Measurements from ENCODE around the gene TARBP1.
"Not testable (repeated sequence)": the region's sequence is repeated elsewhere in the genome, so short reads cannot be mapped to it uniquely, and the experiment has no call there.

TARBP1 gene

GRCh38 chr1:234395297-234395696 lies 83.7 kb downstream of the TARBP1 start:
- DNase-seq (ENCODE audit: low spot score) = no peak

GRCh38 chr1:234393190-234393589 lies 85.8 kb downstream of the TARBP1 start:
- DNase-seq (ENCODE audit: low spot score) = no peak

- DNase-seq (ENCODE audit: low spot score) = no peak
Measured at GRCh38 chr1:234388094-234388493, 90.9 kb downstream of the TARBP1 start.

- no peak for DNase-seq (ENCODE audit: low spot score)
Measured at GRCh38 chr1:234386122-234386521, 92.9 kb downstream of the TARBP1 start.

GRCh38 chr1:234381699-234382555 lies 97.1 kb downstream of the TARBP1 start:
- DNase-seq (ENCODE audit: low spot score) = no peak

- DNase-seq (ENCODE audit: low spot score) = not testable (repeated sequence)
Measured at GRCh38 chr1:234379591-234380109, 99.3 kb downstream of the TARBP1 start.

- no peak for DNase-seq (ENCODE audit: low spot score)
Measured at GRCh38 chr1:234375672-234376071, 103.3 kb downstream of the TARBP1 start.

GRCh38 chr1:234373959-234374254 lies 105.1 kb downstream of the TARBP1 start:
- DNase-seq (ENCODE audit: low spot score) = no peak

GRCh38 chr1:234373064-234373958 lies 105.7 kb downstream of the TARBP1 start, which contains the start of gene COA6:
COA6 (plus strand) TSS chr1:234373456; CDS start chr1:234373467, 11 bp downstream.
- peak; percentile 92 for DNase-seq (ENCODE audit: low spot score)

GRCh38 chr1:234372011-234372757 lies 106.8 kb downstream of the TARBP1 start:
- no peak for DNase-seq (ENCODE audit: low spot score)

- no peak for DNase-seq (ENCODE audit: low spot score)
Measured at GRCh38 chr1:234371414-234371813, 107.6 kb downstream of the TARBP1 start.

GRCh38 chr1:234369784-234370183 lies 109.2 kb downstream of the TARBP1 start:
- DNase-seq (ENCODE audit: low spot score) = no peak

- DNase-seq (ENCODE audit: low spot score) = no peak
Measured at GRCh38 chr1:234369033-234369430, 109.9 kb downstream of the TARBP1 start.

- no peak for DNase-seq (ENCODE audit: low spot score)
Measured at GRCh38 chr1:234368320-234369032, 110.5 kb downstream of the TARBP1 start.

GRCh38 chr1:234362558-234362957 lies 116.4 kb downstream of the TARBP1 start:
- DNase-seq (ENCODE audit: low spot score) = no peak

- no peak for DNase-seq (ENCODE audit: low spot score)
Measured at GRCh38 chr1:234361102-234361603, 117.8 kb downstream of the TARBP1 start.

- DNase-seq (ENCODE audit: low spot score) = no peak
Measured at GRCh38 chr1:234357831-234358230, 121.1 kb downstream of the TARBP1 start.

- DNase-seq (ENCODE audit: low spot score) = not testable (repeated sequence)
Measured at GRCh38 chr1:234356615-234357269, 122.2 kb downstream of the TARBP1 start.

- DNase-seq (ENCODE audit: low spot score) = no peak
Measured at GRCh38 chr1:234355782-234356510, 123.0 kb downstream of the TARBP1 start.

- DNase-seq (ENCODE audit: low spot score) = no peak
Measured at GRCh38 chr1:234348964-234349363, 130.0 kb downstream of the TARBP1 start.

All from GM03348 (cell line).